ENCODE results near the gene LRMDA. TPM values are rescaled to one million over a fixed set of nuclear protein-coding genes. Genes with fewer than 3 reads are reported as not detected.

The LRMDA gene
- total and polyA plus RNA-seq, 10 of the 15 experiments (the other 5 are each of a cell fraction or from before 2014, with no cell fraction given) = 0.07 to 0.54 (median 0.29) TPM; not detected in 4

- FAIRE-seq (peak; percentile 18), ATAC-seq (no peak), DNase-seq (ENCODE audit: low read depth, low spot score) (no peak)
- Histone ChIP-seq H3K27me3 (replicated peaks in 1 of 2; ENCODE audit: control insufficient read depth in 2 of 2, insufficient read depth in 2 of 2, low read length in 1 of 2) (no peaks in the 10 kb centered on the region), H2AFZ (ENCODE audit: control insufficient read depth, low read depth, low read length) (0 out of 2 replicates have a peak overlapping the region, but pooled peaks have one; percentile 11), H3K4me2 (ENCODE audit: control insufficient read depth, insufficient read depth) (no peak overlapping the region), H3K79me2 (ENCODE audit: control insufficient read depth, insufficient read depth, low read length) (no peaks in the 10 kb centered on the region), H3K36me3 (ENCODE audit: control insufficient read depth in 2 of 2, insufficient read depth in 2 of 2, low read length in 1 of 2) (no peaks in the 10 kb centered on the region), H3K9me3 (replicated peaks; ENCODE audit: control insufficient read depth, insufficient read depth, low read length) (no peaks in the 10 kb centered on the region; the same call in 2 of the 3 replicates), H3K4me3 (no peak overlapping the region), H3K4me1 (ENCODE audit: control insufficient read depth, insufficient read depth, low read length) (no peaks in the 10 kb centered on the region; the same call in 1 of the 2 replicates), H4K20me1 (ENCODE audit: control insufficient read depth, insufficient read depth) (no peaks in the 10 kb centered on the region), H3K27ac (ENCODE audit: control insufficient read depth, insufficient read depth) (no peak overlapping the region), H3K9ac (ENCODE audit: control insufficient read depth, insufficient read depth, low read length) (no peak overlapping the region)
- ChIA-PET SMC1A (ENCODE audit: uncharacterized antibody, unreplicated experiment) (interaction anchor here (0.9 to 3.4 kb wide), 8 partner anchors 10 to 113 kb away, joined by 3 to 22 read pairs (median 4); no protein-coding TSS in a partner anchor), CTCF (interaction anchor here (0.9 kb wide), 1 partner anchor 111 kb away, joined by 3 read pairs; no protein-coding TSS in a partner anchor), POLR2A (interaction anchor here (1.4 kb wide), 1 partner anchor 11 kb away, joined by 3 read pairs; no protein-coding TSS in a partner anchor), RAD21 (ENCODE audit: unreplicated experiment) (interaction anchor here (0.9 to 1.5 kb wide), 2 partner anchors 11 to 60 kb away, joined by 3 read pairs; no protein-coding TSS in a partner anchor)
- in situ Hi-C loops (cut with MboI) (no loop called here), intact Hi-C loops (cut with micrococcal nuclease; ENCODE audit: unreplicated experiment) (no loop called here)
- TF ChIP-seq SMAD1 (IDR thresholded peaks at IDR 0.05; ENCODE audit: low read depth, partially characterized antibody) = no peak
- TF ChIP-seq CREB1 (IDR thresholded peaks at IDR 0.05; ENCODE audit: low read depth) = no peak
- no peak for TF ChIP-seq MTA2 (IDR thresholded peaks at IDR 0.05; ENCODE audit: low read depth)
- no peak for TF ChIP-seq POLR2A (IDR thresholded peaks at IDR 0.05; ENCODE audit: low read depth, low read length)
- TF ChIP-seq, protein P1, sequence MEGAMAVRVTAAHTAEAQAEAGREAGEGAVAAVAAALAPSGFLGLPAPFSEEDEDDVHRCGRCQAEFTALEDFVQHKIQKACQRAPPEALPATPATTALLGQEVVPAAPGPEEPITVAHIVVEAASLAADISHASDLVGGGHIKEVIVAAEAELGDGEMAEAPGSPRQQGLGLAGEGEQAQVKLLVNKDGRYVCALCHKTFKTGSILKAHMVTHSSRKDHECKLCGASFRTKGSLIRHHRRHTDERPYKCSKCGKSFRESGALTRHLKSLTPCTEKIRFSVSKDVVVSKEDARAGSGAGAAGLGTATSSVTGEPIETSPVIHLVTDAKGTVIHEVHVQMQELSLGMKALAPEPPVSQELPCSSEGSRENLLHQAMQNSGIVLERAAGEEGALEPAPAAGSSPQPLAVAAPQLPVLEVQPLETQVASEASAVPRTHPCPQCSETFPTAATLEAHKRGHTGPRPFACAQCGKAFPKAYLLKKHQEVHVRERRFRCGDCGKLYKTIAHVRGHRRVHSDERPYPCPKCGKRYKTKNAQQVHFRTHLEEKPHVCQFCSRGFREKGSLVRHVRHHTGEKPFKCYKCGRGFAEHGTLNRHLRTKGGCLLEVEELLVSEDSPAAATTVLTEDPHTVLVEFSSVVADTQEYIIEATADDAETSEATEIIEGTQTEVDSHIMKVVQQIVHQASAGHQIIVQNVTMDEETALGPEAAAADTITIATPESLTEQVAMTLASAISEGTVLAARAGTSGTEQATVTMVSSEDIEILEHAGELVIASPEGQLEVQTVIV (IDR thresholded peaks at IDR 0.05; ENCODE audit: borderline replicate concordance, partially characterized antibody) = no peak
- no peak for TF ChIP-seq RB1 (IDR thresholded peaks at IDR 0.05; ENCODE audit: borderline replicate concordance)
- no peak for TF ChIP-seq ZNF384 (IDR thresholded peaks at IDR 0.05; ENCODE audit: borderline replicate concordance, low read depth, low read length)
- no peak for TF ChIP-seq MTA3 (IDR thresholded peaks at IDR 0.05; ENCODE audit: borderline replicate concordance, low read length)
- no peak for TF ChIP-seq MXI1 (IDR thresholded peaks at IDR 0.05; ENCODE audit: low read depth, low read length)
- 14% methylated on average over 4 of the region's 4 CpGs for WGBS (ENCODE audit: insufficient coverage, insufficient replicate concordance, low lambda C conversion rate, missing lambda C conversion rate)
- BruUV-seq (replicated peaks) = no TSS peak
These were observed 169.4 kb downstream of the LRMDA start for GRCh38 chr10:75600833-75601232.

All from GM12878 (cell line).